Mucosa of gallbladder (tissue), 1 donor: ENCODE results near the gene ADGRG1. TPM values are rescaled to one million over a fixed set of nuclear protein-coding genes. Genes with fewer than 3 reads are reported as not detected.

Experiments
- total RNA-seq: library from RNA; stranded (reverse); gene quantifications from one replicate; pipeline ENCODE4 v1.2.1, GENCODE V29; 2021
- donor health status: DM: no; HTN: no; CAD: no.

Gene ADGRG1
- total RNA-seq, 1 donor from 2014 or later, result 312 TPM

Other genes starting within 250 kb of the ADGRG1 start
- gene CCL17, start 223.9 kb upstream of the ADGRG1 start, total RNA-seq, result not detected
- 45.4 TPM for gene CIAPIN1, start 181.2 kb upstream of the ADGRG1 start, total RNA-seq
- gene COQ9, start 181.2 kb upstream of the ADGRG1 start, total RNA-seq, result 79.8 TPM
- gene POLR2C, start 166.0 kb upstream of the ADGRG1 start, total RNA-seq, result 65.7 TPM
- gene DOK4, start 142.1 kb upstream of the ADGRG1 start, total RNA-seq, result 123 TPM
- 10.2 TPM for gene CCDC102A, start 92.1 kb upstream of the ADGRG1 start, total RNA-seq
- 3.7 TPM for gene ADGRG5, start 86.0 kb upstream of the ADGRG1 start, total RNA-seq
- gene ADGRG3, start 39.7 kb downstream of the ADGRG1 start, total RNA-seq, result 0.60 TPM
- 1.9 TPM for gene DRC7, start 66.2 kb downstream of the ADGRG1 start, total RNA-seq
- gene KATNB1, start 107.1 kb downstream of the ADGRG1 start, total RNA-seq, result 23.4 TPM
- 39.3 TPM for gene KIFC3, start 173.9 kb downstream of the ADGRG1 start, total RNA-seq